ENCODE data around the gene SLX1A.
A peak's percentile ranks its signal among the peaks of the same experiment; 100 is the strongest.
"Not testable (repeated sequence)": the region's sequence is repeated elsewhere in the genome, so short reads cannot be mapped to it uniquely, and the experiment has no call there.

The SLX1A gene

GRCh38 chr16:30184891-30185682, 8.6 kb upstream of the SLX1A start:
- Histone ChIP-seq H3K27me3 (ENCODE audit: insufficient read depth, insufficient read length) (peaks cover 13% of the 10 kb centered on the region), H3K4me3 (ENCODE audit: insufficient read length, low read depth) (no peak overlapping the region), H3K9ac (ENCODE audit: insufficient read length, low read depth) (peak overlapping the region; percentile 52), H3K36me3 (ENCODE audit: insufficient read depth, insufficient read length, low read length) (peaks cover 6% of the 10 kb centered on the region), H3K4me1 (ENCODE audit: insufficient read depth, insufficient read length) (peaks cover 30% of the 10 kb centered on the region), H3K9me3 (ENCODE audit: insufficient read depth, low read length) (no peaks in the 10 kb centered on the region)
- TF ChIP-seq SUZ12 (IDR thresholded peaks at IDR 0.05; ENCODE audit: extremely low read depth, insufficient read depth, insufficient read length) (no peak), YY1 (IDR thresholded peaks at IDR 0.05; ENCODE audit: insufficient read depth, insufficient read length) (no peak), ZNF274 (IDR thresholded peaks at IDR 0.05; ENCODE audit: low read depth, low read length) (no peak)
- DNase-seq (ENCODE audit: low read depth, low spot score) = no peak

GRCh38 chr16:30185683-30186421, 7.8 kb upstream of the SLX1A start:
- DNase-seq (ENCODE audit: low read depth, low spot score) = no peak
- Histone ChIP-seq H3K9me3 (ENCODE audit: insufficient read depth, low read length) (no peaks in the 10 kb centered on the region), H3K36me3 (ENCODE audit: insufficient read depth, insufficient read length, low read length) (peaks cover 6% of the 10 kb centered on the region), H3K27me3 (ENCODE audit: insufficient read depth, insufficient read length) (peaks cover 13% of the 10 kb centered on the region), H3K4me1 (ENCODE audit: insufficient read depth, insufficient read length) (peaks cover 30% of the 10 kb centered on the region), H3K9ac (ENCODE audit: insufficient read length, low read depth) (peak overlapping the region; percentile 52), H3K4me3 (ENCODE audit: insufficient read length, low read depth) (no peak overlapping the region)
- TF ChIP-seq ZNF274 (IDR thresholded peaks at IDR 0.05; ENCODE audit: low read depth, low read length) = no peak
- TF ChIP-seq YY1 (IDR thresholded peaks at IDR 0.05; ENCODE audit: insufficient read depth, insufficient read length) = no peak
- no peak for TF ChIP-seq SUZ12 (IDR thresholded peaks at IDR 0.05; ENCODE audit: extremely low read depth, insufficient read depth, insufficient read length)

GRCh38 chr16:30186444-30186781, 7.3 kb upstream of the SLX1A start:
- Histone ChIP-seq H3K9ac (ENCODE audit: insufficient read length, low read depth) (peak overlapping the region; percentile 21), H3K4me3 (ENCODE audit: insufficient read length, low read depth) (no peak overlapping the region), H3K9me3 (ENCODE audit: insufficient read depth, low read length) (no peaks in the 10 kb centered on the region), H3K27me3 (ENCODE audit: insufficient read depth, insufficient read length) (peaks cover 13% of the 10 kb centered on the region), H3K4me1 (ENCODE audit: insufficient read depth, insufficient read length) (peaks cover 30% of the 10 kb centered on the region), H3K36me3 (ENCODE audit: insufficient read depth, insufficient read length, low read length) (peaks cover 6% of the 10 kb centered on the region)
- TF ChIP-seq SUZ12 (IDR thresholded peaks at IDR 0.05; ENCODE audit: extremely low read depth, insufficient read depth, insufficient read length) (no peak), ZNF274 (IDR thresholded peaks at IDR 0.05; ENCODE audit: low read depth, low read length) (no peak), YY1 (IDR thresholded peaks at IDR 0.05; ENCODE audit: insufficient read depth, insufficient read length) (no peak)
- DNase-seq (ENCODE audit: low read depth, low spot score) = no peak

GRCh38 chr16:30186782-30187555, 6.7 kb upstream of the SLX1A start:
- peaks cover 6% of the 10 kb centered on the region for H3K36me3 ChIP-seq (ENCODE audit: insufficient read depth, insufficient read length, low read length)
- H3K27me3 ChIP-seq (ENCODE audit: insufficient read depth, insufficient read length) = peaks cover 13% of the 10 kb centered on the region
- no peak overlapping the region for H3K4me3 ChIP-seq (ENCODE audit: insufficient read length, low read depth)
- H3K4me1 ChIP-seq (ENCODE audit: insufficient read depth, insufficient read length) = peaks cover 30% of the 10 kb centered on the region
- DNase-seq (ENCODE audit: low read depth, low spot score) = peak; percentile 32
- no peak for TF ChIP-seq YY1 (IDR thresholded peaks at IDR 0.05; ENCODE audit: insufficient read depth, insufficient read length)
- TF ChIP-seq SUZ12 (IDR thresholded peaks at IDR 0.05; ENCODE audit: extremely low read depth, insufficient read depth, insufficient read length) = no peak
- H3K9me3 ChIP-seq (ENCODE audit: insufficient read depth, low read length) = no peaks in the 10 kb centered on the region
- no peak overlapping the region for H3K9ac ChIP-seq (ENCODE audit: insufficient read length, low read depth)

- Histone ChIP-seq H3K9ac (ENCODE audit: insufficient read length, low read depth) (no peak overlapping the region), H3K27me3 (ENCODE audit: insufficient read depth, insufficient read length) (peaks cover 13% of the 10 kb centered on the region), H3K4me3 (ENCODE audit: insufficient read length, low read depth) (no peak overlapping the region), H3K9me3 (ENCODE audit: insufficient read depth, low read length) (no peaks in the 10 kb centered on the region), H3K36me3 (ENCODE audit: insufficient read depth, insufficient read length, low read length) (peaks cover 6% of the 10 kb centered on the region), H3K4me1 (ENCODE audit: insufficient read depth, insufficient read length) (peaks cover 30% of the 10 kb centered on the region)
- no peak for TF ChIP-seq ZNF274 (IDR thresholded peaks at IDR 0.05; ENCODE audit: low read depth, low read length)
- no peak for TF ChIP-seq SUZ12 (IDR thresholded peaks at IDR 0.05; ENCODE audit: extremely low read depth, insufficient read depth, insufficient read length)
- no peak for TF ChIP-seq YY1 (IDR thresholded peaks at IDR 0.05; ENCODE audit: insufficient read depth, insufficient read length)
- no peak for DNase-seq (ENCODE audit: low read depth, low spot score)
These were observed 6.2 kb upstream of the SLX1A start for GRCh38 chr16:30187556-30187865.

GRCh38 chr16:30187971-30188561, 5.6 kb upstream of the SLX1A start:
- peaks cover 13% of the 10 kb centered on the region for H3K27me3 ChIP-seq (ENCODE audit: insufficient read depth, insufficient read length)

GRCh38 chr16:30191158-30191557, 2.5 kb upstream of the SLX1A start:
- not testable (repeated sequence) for H3K9ac ChIP-seq (ENCODE audit: insufficient read length, low read depth); H3K27me3 ChIP-seq (ENCODE audit: insufficient read depth, insufficient read length); DNase-seq (ENCODE audit: low read depth, low spot score); H3K36me3 ChIP-seq (ENCODE audit: insufficient read depth, insufficient read length, low read length); H3K4me3 ChIP-seq (ENCODE audit: insufficient read length, low read depth); H3K9me3 ChIP-seq (ENCODE audit: insufficient read depth, low read length)
- H3K4me1 ChIP-seq (ENCODE audit: insufficient read depth, insufficient read length) = peaks cover 11% of the 10 kb centered on the region

More at GRCh38 chr16:30187971-30188561, 5.6 kb upstream of the SLX1A start:
- Histone ChIP-seq H3K4me1 (ENCODE audit: insufficient read depth, insufficient read length) (peaks cover 30% of the 10 kb centered on the region), H3K9me3 (ENCODE audit: insufficient read depth, low read length) (no peaks in the 10 kb centered on the region), H3K9ac (ENCODE audit: insufficient read length, low read depth) (no peak overlapping the region), H3K36me3 (ENCODE audit: insufficient read depth, insufficient read length, low read length) (peaks cover 6% of the 10 kb centered on the region), H3K4me3 (ENCODE audit: insufficient read length, low read depth) (no peak overlapping the region)
- TF ChIP-seq SUZ12 (IDR thresholded peaks at IDR 0.05; ENCODE audit: extremely low read depth, insufficient read depth, insufficient read length) = no peak
- no peak for TF ChIP-seq YY1 (IDR thresholded peaks at IDR 0.05; ENCODE audit: insufficient read depth, insufficient read length)
- TF ChIP-seq ZNF274 (IDR thresholded peaks at IDR 0.05; ENCODE audit: low read depth, low read length) = no peak
- DNase-seq (ENCODE audit: low read depth, low spot score) = no peak

GRCh38 chr16:30193098-30193497, 577 bp upstream of the SLX1A start:
- not testable (repeated sequence) for H3K36me3 ChIP-seq (ENCODE audit: insufficient read depth, insufficient read length, low read length); H3K9ac ChIP-seq (ENCODE audit: insufficient read length, low read depth); H3K27me3 ChIP-seq (ENCODE audit: insufficient read depth, insufficient read length); H3K4me3 ChIP-seq (ENCODE audit: insufficient read length, low read depth); DNase-seq (ENCODE audit: low read depth, low spot score); H3K9me3 ChIP-seq (ENCODE audit: insufficient read depth, low read length); H3K4me1 ChIP-seq (ENCODE audit: insufficient read depth, insufficient read length)

GRCh38 chr16:30194172-30194925, 674 bp downstream of the SLX1A start:
- H3K9ac ChIP-seq (ENCODE audit: insufficient read length, low read depth) = peak overlapping the region; percentile 79
- H3K36me3 ChIP-seq (ENCODE audit: insufficient read depth, insufficient read length, low read length); H3K4me1 ChIP-seq (ENCODE audit: insufficient read depth, insufficient read length): not testable (repeated sequence)

More at GRCh38 chr16:30194172-30194925, 674 bp downstream of the SLX1A start:
- not testable (repeated sequence) for DNase-seq (ENCODE audit: low read depth, low spot score); H3K9me3 ChIP-seq (ENCODE audit: insufficient read depth, low read length); H3K27me3 ChIP-seq (ENCODE audit: insufficient read depth, insufficient read length)
- peak overlapping the region; percentile 47 for H3K4me3 ChIP-seq (ENCODE audit: insufficient read length, low read depth)

All from NT2/D1 (cell line).